Activated CD4-positive, alpha-beta T cell treated with anti-CD3 and anti-CD28 coated beads, Interleukin-2, Interleukin-4, amounts not matched to agents 100 ng/mL and 50 ng/mL, durations not matched to agents 16 hours and 8 hours (primary cell): ENCODE results near the gene SEC22A.
A peak's percentile ranks its signal among the peaks of the same experiment; 100 is the strongest.

Source experiments
- DNase-seq: peaks from one replicate; pipeline ENCODE4 v3.0.0-alpha.2; 2020; ENCODE audit warnings: low spot score

The SEC22A gene

DNA sequence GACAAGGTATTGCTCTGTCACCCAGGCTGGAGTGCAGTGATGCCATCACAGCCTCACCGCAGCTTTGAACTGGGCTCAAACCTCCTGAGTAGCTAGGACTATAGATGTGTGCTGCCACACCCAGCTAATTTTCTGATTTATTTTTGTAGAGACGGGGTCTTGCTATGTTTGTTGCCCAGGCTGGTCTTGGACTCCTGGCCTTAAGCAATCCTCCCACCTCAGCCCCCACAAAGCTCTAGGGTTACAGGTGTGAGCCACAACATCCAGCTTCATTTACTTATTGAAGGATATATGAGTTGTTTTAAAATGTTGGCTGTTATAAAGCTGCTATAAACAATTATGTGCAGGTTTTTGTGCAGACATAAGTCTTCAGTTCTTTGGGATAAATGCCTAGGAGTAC is 62.2 kb downstream of the SEC22A start:
- no peak for DNase-seq

DNA sequence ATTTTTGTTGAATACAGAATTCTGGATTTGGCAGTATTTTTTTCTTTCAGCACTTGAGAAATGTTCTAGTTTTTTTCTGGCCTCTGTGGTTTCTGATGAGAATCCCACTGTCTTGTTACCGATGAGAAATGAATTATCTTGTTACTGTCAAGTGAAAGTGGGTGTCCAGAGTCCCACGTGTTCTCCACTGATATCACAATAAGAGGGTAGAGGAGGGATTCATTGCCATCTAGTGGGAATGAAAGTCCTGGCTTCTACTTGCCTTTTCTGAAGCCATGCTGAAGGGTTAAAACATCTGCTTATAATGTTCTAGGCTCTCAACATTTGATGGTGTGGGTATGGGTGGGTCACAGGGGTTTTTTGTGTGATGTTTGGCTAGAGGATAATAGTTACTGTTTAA is 66.1 kb downstream of the SEC22A start:
- DNase-seq, result no peak

DNA sequence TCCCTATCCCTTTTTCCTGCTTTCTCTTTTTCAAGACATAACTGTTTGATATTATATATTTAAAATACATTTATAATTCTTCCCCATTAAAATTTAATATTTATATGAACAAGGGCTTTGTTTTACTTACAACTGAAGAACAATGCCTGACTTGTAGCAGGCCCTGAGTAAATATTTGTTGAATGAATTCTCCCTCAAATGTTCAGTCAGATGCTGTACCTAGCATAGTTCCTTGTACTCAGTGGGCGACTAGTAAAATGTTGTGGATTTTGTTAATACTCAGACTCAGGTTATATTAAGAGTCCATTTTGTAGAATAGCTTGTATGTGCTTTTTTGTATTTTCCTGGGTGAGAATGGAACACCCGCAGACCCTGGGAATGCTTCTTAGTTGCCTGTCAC is 69.1 kb downstream of the SEC22A start:
- no peak for DNase-seq

DNA sequence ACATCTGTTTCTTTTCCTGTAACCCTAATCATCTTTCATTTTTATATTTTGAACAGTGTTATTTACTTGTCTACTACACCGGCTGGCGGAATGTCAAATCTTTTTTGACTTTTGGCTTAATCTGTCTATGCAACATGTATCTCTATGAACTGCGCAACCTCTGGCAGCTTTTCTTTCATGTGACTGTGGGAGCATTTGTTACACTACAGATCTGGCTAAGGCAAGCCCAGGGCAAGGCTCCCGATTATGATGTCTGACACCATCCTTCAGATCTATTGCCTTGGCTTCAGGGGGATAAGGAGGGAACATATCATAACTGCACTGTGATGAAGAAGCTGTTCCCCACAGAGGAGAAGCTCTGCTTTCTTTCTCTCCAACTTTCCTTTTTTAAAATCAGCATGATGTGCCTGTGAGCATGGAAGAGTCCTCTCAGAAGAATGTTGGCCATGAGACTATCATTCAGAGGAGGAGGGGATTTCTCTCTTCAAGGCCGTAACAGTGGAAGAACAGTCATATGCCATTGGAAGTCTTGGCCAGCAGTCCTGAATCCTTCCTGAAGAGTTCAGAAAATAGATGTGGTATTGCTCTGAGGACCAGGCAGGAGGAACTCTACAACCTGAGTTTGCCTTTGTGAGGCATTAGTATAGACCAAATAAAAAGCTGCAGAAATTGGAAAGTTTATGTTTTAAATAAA is 69.9 kb downstream of the SEC22A start:
- DNase-seq, result no peak

DNA sequence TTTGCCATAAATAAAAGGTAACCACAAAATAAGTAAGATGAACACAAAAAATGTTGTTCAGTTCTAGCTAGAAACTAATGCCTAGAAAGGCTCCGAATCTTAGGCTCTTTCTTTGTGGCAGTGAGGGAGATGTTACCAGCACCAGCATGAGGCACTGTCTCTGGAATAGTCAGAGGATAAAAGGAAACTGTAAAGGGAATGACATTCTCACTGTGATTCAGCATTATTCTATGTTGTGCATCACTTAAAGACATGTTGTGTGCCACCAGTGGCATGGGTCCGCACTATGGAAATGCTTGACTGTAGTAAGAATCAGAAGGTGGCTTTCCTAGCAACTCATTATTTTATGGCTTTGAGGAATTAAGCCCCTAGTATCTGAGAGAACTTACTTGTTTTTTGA is 70.8 kb downstream of the SEC22A start:
- DNase-seq, result no peak

DNA sequence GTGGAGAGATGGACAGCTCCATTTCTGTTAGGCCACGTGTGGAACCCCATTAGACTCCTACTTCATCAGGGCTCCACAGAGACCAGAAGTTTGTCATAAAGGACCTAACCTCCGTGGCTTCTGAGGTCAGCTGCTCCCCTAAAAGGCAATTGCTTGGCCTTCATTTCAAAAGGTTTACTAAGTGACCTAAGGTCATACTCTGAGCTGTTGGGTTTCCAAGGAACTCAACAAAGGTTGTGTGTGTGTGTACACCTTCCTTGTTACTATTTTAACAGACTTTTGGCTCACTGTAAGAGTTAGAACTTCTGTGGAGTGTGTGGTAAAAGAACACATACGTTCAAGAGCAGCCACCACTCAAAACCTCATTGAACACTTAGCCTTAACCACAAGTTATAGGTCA is 73.9 kb downstream of the SEC22A start:
- no peak for DNase-seq

DNA sequence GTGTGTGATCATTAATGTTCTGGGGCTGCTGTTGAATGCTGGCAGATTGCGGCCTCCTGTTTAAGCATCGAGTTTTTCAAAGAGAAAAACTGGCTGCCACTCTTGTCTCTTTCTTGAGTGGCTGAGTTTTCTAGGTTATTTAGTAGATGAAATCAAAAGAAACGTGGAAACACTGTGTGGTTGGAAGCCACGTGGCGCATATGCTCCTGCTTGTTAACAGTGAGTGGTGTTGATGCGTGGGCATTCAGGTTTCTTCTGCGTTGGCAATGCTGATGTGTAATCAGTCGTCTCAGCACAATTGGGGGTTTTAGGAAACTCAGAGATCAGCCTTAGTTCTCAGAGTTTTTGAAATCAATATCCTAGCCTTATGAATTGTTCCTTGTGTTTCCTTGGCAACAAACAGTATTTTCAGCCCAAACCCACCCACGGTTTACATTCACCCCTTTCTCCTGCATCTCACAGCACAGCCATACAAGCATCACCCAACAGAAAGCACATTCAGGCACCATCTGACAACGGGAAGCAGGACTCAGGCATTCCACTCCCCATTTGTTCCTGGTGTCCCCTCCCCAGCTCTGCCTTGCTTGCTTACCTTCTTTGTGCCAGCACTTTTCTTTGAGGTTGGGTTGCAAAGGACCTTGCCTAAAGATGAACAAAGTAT is 74.7 kb downstream of the SEC22A start:
- DNase-seq, result no peak

DNA sequence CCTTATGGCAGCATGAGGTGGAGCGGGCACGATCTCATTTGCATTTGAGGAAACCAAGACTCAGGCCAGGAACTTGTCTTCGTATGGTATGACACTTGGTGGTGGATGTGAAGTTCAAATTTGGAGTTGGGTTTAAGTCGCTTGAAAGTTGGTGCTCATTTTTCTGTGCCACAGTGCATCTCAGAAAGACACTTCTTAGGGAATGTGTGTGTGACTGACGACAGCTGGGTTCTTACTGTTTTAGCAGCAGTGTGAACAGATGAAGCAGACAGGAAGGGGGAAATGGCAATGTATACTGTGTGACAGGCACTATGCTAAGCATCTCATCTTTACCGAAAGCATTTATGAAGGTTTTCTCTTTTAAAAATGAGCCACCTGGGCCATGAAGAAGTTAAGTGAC is 75.4 kb downstream of the SEC22A start:
- DNase-seq, result no peak

DNA sequence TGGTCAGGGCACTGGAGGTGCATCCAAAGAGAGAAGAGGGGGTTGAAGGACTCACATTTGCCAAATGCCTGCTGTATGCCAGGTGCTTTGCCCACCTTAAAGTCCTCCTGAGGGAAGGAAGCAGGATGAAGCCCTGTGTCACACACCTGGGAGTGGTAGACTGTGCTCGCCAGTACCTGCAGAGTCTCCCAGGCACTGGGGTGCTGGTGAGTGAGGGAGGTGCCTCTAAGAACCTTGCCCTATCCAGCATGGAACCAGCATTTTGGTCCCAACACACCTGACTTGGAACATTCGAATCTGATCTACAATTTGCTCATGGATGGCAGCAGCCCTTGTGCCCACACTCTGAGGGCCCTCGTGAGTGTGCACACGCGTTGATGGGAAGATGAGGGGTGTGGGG is 76.7 kb downstream of the SEC22A start:
- no peak for DNase-seq

DNA sequence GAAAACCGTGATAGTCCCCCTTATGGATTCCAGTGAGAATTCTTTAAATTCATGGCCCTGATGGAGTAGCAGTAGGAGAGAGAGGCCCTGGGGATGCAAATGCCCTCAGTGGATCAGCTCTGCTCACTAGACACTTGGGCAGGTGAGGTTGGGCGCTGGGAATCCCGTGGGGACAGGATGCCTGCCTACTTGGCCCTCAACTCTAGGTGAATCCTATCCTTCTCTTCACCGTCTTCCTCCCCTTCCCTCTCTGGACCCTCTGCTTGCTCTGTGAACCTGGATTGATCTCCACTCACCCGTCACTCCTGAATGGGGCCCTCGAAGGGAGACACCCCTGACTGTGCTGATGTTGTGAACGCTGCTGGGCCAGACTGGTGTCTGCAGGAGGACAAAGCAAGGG is 77.4 kb downstream of the SEC22A start:
- no peak for DNase-seq

DNA sequence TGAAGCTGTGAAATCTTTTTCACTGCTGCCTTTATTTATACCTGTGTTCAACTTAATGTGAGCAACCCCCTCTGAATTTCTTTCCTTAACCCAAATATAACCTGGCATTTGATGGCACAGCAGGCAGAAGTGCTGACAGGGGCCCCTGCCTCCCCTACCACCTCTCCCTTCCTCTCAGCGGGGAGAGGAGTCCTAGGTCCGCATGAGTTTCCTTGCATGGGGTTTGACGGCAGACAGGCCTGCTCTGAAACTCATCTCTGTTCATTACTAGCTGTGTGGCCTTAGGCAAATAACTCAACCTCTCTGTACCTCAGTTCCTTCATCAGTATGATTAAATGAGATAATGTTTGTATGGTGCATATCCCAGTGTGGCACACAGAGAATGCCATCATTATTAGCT is 79.7 kb downstream of the SEC22A start:
- no peak for DNase-seq

DNA sequence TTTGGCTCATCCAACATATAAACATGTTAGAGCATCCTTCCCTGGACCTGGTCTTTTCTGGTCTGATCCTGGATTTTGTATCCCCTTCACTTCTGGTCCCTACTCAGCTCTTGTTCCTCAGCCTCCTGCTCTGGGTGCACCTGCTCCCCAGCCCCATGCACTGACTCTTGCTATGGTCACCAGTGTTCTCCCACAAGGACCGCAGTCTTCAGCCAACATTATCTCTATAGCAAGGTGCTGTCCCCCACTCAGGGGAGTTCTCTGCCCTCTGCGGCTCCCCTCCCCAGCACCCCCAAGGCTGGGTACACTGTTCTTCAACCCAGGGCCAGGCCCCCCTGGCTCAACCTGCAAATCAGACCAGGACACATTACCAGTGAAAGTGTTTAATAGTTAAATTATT is 80.2 kb downstream of the SEC22A start:
- no peak for DNase-seq

DNA sequence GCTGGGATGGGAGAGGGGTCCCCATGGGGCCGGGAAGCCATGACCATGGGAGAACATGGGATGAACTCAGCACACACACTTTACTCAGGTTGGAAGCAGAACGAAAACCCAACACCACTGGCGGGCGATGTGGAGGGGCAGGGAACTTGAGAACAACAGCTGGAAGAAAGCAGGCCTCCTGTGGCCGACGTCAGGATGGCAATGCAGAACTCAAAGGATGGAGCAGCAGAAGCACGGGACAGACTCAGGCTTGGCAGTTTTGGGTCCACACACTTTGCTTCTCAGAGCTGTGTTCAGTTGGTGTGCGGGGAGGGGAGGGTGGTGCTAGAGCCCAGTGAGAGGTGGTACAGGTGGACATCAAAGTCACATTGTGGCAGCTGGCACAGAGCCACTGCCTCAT is 80.7 kb downstream of the SEC22A start:
- DNase-seq, result no peak

DNA sequence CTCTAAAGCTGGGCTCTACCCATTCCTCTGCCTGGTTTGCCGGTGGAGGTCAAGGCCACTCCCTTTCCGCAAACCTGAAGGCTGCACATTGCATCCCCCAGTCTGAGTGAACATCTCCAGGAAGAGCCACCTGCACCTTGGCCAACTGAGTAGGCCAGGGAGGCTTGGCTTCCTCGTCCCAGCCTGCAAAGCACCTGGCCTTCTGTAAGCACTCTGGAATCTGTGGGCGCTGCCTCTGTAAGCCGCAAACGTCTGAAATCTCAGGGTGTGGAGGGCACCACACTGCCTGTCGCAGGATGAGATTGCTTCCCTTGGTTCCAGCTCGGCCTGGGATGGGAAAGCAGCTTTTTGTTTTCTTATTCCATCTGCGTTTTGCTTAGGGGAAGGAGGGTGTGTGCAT is 81.3 kb downstream of the SEC22A start:
- DNase-seq, result no peak

DNA sequence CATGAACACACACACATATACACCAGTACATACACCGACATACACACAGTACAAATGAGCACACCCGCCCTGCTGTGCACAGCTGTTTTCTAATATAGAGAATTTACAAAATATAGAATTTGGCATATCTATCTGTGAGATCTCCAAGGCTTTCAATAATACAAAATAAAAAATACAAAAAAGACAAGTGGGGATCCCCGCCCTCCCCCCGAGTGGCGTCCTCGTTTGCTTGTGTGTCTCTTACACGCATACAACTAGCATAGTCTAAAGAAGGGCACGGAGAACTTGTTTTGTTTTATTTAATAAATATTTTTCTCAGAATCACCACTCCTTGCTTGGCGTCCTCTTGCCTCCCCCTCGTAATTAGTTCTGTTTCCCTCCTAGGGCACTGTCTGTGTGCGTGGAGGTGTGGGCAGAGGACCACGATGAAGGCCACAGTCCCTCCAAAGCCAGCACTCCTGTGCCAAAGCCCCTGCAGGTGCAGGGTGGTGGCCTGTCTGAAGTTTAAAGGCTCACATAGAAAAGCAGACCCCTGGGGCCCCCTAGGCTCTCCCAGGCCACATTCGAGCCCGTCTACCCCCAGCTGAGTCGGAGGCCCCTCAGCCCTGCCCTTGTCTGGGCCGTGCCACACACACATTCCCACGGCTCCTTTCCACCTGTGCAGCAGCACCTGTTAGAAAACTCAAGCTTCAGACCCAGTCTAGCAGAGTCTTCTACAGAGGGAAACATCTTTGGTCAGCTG is 82.1 kb downstream of the SEC22A start:
- no peak for DNase-seq

DNA sequence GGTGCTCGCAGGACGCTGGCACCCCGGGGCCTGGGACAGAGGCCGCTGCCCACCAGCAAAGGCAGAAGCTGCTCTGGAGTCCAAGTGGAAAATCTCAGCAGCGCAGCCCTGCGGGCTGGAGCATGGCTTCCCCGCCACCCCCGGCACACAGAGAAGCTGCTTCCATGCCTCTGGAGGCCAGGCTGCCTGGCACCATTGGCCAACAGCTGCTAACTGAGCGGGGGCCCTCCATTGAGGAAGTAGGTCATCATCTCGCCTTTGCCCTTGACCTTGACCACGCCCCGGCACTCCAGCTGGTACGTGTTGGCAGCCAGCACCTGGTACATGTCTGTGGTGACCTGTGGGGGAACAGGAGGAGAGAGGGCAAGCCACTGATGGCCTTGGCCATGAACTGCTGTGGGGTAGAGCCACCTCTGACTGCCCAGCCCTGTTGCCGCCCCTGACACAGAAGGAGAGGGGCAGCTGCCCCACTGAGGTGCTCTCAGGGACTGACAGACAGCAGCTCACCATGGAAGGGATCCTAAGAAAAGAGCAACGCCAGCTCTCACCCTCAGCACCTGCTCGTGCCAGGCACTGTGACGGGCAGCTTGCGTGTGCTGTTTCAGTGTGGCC is 82.8 kb downstream of the SEC22A start:
- no peak for DNase-seq

DNA sequence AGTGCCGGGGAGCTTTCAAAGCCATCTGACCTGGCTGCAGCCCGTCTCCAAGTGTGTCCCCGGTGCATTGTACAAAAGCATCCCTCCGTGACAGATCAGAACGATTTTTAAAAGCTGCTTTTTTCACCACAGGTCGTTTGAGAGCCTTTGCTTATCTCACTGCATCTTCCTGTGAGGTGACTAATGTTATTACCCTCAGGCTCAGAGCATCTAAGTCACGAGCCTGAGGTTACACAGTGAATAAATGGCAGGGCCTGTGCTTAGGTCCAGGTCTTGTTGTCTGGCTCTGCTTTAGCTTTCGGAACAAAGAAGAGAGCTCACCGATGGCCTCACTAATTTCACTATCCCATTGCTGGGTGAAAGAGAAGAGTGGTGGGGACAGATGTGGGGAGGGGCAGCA is 83.3 kb downstream of the SEC22A start:
- DNase-seq, result no peak

DNA sequence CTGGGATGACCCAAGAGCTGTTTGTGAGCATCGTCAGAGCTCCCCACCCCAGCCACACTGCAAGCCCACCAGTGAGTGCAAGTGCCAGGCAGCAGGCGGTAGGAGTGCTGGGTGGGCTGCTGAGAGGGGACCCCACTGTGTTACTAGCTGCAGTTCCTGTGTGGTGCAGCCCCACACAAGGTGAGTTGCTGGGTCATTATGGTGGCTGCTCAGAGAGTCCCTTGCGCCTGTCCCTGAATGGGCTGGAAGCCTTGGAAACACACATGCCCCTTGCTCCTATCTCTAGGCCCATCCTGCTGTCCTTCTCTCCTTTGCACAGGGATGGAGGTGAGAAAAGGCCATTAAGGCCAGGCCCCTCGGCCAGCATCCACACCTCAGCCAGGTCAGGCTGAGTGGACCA is 83.7 kb downstream of the SEC22A start:
- no peak for DNase-seq

DNA sequence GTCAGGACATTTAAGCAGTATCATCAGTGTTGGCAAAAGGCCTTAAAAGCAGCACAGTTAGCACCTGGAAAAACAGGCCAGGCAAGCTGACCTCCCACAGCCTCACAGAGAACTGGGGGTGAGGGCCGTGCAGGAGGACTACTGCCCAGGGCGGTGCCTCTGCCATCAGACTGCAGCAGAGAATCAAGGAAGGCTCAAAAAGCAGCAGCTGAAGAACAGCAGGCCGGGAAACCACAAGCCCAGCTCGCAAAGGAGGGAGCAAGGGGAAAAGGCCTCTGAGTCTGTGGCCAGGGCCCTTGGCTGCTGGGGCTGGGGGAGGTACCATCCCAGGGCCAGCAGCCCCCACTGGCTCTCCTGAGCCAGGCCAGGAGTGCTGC is 84.2 kb downstream of the SEC22A start:
- DNase-seq, result no peak

DNA sequence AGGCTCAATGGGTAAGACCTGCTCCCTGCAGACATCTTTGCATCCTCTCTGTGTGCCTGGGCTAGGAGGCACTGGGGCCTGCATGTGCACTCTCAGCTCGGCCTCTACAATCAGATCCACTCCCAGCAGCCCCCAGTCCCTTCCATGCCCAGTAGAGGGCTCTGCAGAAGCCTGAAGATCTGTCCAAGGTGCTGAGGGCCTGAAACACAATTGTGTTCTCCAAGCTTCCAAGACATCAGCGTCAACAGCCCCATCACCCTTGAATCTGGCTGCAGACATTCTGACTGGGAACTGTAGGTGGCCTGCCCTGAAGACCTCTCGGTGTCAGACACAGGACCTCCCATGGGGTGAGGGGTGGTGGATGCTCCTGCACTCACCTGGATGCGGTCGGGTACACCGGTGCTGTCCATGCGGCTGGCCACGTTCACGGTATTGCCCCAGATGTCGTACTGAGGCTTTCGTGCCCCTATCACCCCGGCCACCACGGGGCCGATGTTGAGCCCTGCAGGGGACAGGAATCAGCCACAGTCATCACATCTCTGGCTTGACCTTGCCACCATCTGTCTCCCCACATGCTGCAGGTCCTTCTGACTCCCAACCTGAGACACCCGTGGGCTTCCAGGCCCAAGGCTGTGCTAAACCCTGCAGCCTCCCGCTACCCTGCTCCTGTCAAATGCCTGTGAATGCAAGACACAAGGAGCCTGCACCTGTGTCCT is 84.7 kb downstream of the SEC22A start:
- peak; percentile 55 for DNase-seq

DNA sequence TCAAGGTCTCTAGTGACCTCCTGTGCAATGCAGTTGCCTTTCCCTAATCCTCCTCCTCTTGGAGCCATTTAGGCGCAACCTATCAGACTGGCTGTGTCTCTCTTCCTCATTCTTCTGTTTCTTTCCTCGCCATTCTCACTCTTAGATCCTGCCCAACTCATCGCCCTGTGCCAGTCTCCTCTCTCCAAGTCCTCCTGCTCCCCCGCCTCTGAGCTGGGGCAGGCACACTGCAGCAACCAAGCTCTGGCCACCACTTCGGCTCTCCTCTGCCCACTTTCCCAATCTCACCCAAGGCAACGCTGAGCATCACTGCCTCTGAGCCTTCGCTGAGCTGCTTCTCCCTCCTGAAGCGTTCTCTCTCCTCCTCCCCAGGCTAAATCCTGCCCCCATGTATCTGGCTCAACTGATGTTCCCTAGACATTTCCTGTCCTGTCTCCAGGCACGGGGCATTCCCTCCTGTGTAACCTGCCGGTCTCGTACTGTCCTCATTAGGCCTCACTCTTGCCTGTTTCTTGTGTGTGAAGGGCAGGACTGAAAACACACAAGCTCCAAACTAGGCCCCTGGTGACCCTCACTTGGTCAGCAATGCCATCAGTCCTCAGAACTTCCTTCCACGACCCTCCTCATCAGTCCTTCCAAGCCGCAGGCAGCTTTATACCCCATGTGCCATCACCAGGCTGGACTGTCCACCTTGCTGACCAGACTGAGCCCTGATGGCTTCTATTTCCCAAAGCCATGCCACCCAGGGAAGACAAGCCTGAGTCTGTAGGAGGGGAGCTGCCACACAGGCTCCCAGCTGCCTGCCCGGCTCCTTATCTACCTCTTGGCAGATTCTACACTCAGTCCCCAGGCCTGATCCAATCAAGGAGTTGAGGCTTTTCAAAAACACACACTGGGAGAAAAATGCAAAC is 85.6 kb downstream of the SEC22A start:
- DNase-seq, result no peak

DNA sequence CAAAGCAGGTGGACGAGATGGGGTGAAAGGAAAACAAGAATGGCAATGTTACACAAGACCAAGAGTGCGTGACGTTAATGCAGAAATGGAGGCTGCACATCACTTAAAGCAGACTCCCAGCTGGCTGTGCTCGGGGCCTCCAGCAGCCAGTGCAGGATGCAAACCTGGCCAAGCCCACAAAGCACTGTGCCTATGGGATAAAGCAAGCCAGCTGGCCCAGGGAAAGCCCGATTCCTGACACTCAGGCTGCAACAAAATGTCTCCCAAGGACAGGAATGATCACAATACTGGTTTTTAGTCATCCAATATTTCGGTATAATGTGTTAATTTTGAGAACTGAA is 86.2 kb downstream of the SEC22A start:
- DNase-seq, result no peak
